Measurements from ENCODE around the gene TXNDC12. TPM values are rescaled to one million over a fixed set of nuclear protein-coding genes. Genes with fewer than 3 reads are reported as not detected.

Gene TXNDC12
- total and polyA plus RNA-seq, 12 donors, result 15.6 to 34.9 (median 27.3) TPM

- 91 to 92% methylated on average over 2 of the region's 2 CpGs for WGBS, 2 donors
- intact Hi-C loops (cut with DNase I), result no loop called here
- Histone ChIP-seq H3K27me3 (no peaks in the 10 kb centered on the region), H3K4me1 (no peaks in the 10 kb centered on the region), H3K27ac (no peak overlapping the region), H3K4me3 (no peak overlapping the region), H3K9me3 (no peaks in the 10 kb centered on the region), H3K36me3 (peaks cover 0 to 31% (median 5%) of the 10 kb centered on the region in 9 donors)
- DNase-seq, result no peak
- ATAC-seq, result no peak
- TF ChIP-seq CTCF (IDR thresholded peaks at IDR 0.05), result no peak
Observed at GRCh38 chr1:52045236-52045635, 9.8 kb downstream of the TXNDC12 start.

GRCh38 chr1:52041551-52042185, 13.3 kb downstream of the TXNDC12 start:
- TF ChIP-seq CTCF (IDR thresholded peaks at IDR 0.05), result no peak
- Histone ChIP-seq H3K27me3 (no peaks in the 10 kb centered on the region), H3K9me3 (no peaks in the 10 kb centered on the region), H3K27ac (no peak overlapping the region), H3K4me3 (no peak overlapping the region), H3K36me3 (peaks cover 0 to 62% (median 16%) of the 10 kb centered on the region in 9 donors), H3K4me1 (no peaks in the 10 kb centered on the region)
- ATAC-seq (no peak), DNase-seq (no peak)
- WGBS, 2 donors, result 95% methylated on average over 4 of the region's 4 CpGs
- intact Hi-C loops (cut with DNase I), result no loop called here

- ATAC-seq, result no peak
- TF ChIP-seq CTCF (IDR thresholded peaks at IDR 0.05), result no peak
- H3K4me3 ChIP-seq, result no peak overlapping the region
- 96 to 100% methylated on average over 1 of the region's 1 CpG for WGBS, 2 donors
- intact Hi-C loops (cut with DNase I), result no loop called here
- no peaks in the 10 kb centered on the region for H3K9me3 ChIP-seq
- H3K4me1 ChIP-seq, result peaks cover 0 to 10% (median 1%) of the 10 kb centered on the region in 9 donors
- peaks cover 0 to 69% (median 16%) of the 10 kb centered on the region in 9 donors for H3K36me3 ChIP-seq
- no peak for DNase-seq
- no peak overlapping the region for H3K27ac ChIP-seq
- no peaks in the 10 kb centered on the region for H3K27me3 ChIP-seq
Observed at GRCh38 chr1:52037909-52038308, 17.1 kb downstream of the TXNDC12 start.

- TF ChIP-seq CTCF (IDR thresholded peaks at IDR 0.05), result no peak
- Histone ChIP-seq H3K4me1 (peaks cover 1 to 15% (median 6%) of the 10 kb centered on the region in 9 donors), H3K27me3 (no peaks in the 10 kb centered on the region), H3K36me3 (peaks cover 0 to 69% (median 16%) of the 10 kb centered on the region in 9 donors), H3K4me3 (no peak overlapping the region), H3K27ac (no peak overlapping the region), H3K9me3 (no peaks in the 10 kb centered on the region)
- DNase-seq (no peak), ATAC-seq (no peak)
- intact Hi-C loops (cut with DNase I), result no loop called here
- WGBS, 2 donors, result 83% methylated on average over 5 of the region's 5 CpGs
Observed at GRCh38 chr1:52037402-52037814, 17.6 kb downstream of the TXNDC12 start.
